Stimulated activated CD8-positive, alpha-beta memory T cell treated with anti-CD3 and anti-CD28 coated beads, Interleukin-15, amount 100 ng/mL, for 24 hours (primary cell): ENCODE results near the gene ADGRL2.

Experiments
- DNase-seq: peaks from one replicate; pipeline ENCODE4 v3.0.0-alpha.2; 2020; ENCODE audit warnings: low read depth

Gene ADGRL2

DNA sequence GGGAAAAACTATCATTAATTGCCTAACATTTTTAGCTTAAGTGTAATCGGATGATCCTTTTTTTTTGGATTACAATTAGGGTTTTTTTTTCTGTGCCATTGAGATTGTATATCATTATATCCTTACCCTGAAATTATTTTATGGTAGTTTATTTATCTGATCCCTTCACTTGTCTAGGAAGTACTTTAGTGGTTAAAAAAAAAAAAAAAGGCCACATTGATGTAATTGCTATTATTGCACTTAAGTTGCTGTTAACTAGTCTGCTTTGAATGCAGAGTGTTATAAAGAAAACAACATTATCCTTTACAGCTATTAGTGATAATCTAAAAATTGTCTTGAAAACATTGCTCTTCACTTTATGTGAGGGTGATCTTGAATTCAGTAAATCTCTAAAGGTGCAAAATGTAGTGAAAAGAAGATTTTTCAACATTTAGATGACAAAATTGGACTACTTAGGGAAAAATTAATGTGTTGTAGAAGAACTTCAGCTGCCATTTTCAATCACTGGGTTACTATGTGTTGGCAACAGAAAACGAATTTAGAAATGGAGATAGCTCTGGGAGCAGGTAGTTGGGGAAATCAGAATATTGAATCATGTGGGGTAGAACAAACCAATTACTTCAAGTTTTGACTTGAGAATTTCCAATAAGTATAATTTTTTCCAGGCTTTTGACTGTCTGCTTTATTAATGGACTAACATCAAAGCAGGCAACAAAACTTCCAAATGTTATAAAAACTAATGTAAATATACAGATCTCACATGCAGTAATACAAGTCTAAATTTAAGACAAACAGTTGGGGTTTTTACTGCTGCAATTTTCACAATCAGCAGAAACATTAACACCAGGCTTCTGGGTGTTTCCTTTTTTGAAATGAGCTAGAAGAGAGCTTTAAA is 5.0 kb downstream of the ADGRL2 start:
- DNase-seq = no peak

- DNase-seq = no peak
Measured at GRCh38 chr1:81806432-81806770, 5.7 kb downstream of the ADGRL2 start.

- DNase-seq = no peak
Measured at GRCh38 chr1:81808760-81809159, 8.0 kb downstream of the ADGRL2 start.

DNA sequence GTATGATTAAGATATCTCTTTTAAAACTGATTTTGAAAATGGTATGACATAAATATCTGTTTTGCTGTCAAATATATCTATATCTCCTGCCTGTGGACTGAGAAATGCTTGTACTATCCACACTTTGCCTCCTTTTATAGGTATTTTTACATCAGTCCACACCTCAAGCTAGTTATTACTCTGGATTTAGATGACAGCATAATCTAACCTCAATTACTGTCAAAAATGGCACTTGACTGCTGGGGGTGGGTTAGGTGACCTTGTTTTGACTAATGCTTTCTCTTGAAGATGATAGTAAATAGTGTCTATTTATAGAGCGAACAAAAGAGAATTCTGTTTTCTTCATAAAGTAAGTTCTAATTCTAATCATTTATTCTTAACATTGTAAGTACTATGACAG is 9.1 kb downstream of the ADGRL2 start:
- DNase-seq = no peak

DNA sequence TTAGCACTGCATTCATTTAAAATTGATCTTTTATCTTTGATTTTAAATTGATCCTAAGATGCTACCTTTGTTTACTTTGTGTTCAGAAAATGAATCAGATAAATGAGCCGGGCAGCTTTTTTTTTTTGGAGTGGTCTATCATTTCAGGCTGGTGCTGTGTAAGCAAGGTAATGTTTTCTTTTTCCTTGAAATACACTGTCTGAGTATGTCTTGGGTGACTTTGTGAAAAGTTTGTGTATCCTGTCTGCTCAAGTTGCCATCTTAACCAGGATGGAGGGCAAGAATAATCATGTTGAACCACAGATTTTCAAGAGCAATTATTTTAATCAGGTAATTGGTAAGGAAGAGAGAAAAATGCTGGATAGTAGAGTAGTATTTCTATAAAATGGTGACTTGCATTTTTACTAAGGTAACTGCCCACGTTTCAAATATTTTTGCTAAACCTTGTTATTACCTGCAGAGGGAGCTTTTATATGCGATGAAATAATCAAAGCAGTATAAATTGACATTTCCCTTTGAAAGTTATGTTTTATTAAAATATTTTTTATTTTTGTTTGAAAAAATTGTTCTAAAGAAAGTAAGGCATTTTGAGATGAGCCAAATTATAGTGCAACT is 11.1 kb downstream of the ADGRL2 start:
- DNase-seq = no peak

DNA sequence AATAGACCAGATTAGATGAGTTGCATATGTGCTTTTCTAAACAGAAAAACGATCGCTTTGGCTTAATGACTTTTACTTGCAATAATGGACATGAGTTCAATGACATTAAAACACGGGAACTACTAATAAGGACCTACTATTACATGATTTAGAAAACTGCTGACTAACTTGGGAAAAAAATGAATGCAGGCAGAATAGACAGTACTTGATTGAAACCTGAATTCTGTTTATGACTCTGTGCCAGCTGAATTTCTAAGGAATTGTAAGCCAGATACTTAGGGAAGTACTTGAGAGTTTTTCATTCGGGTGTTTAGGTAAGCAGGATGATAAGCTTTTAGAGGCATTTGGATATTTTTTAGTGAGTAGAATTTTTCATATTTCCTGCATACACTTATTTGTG is 12.0 kb downstream of the ADGRL2 start:
- DNase-seq = no peak

GRCh38 chr1:81813691-81814090 is 13.0 kb downstream of the ADGRL2 start:
- no peak for DNase-seq

DNA sequence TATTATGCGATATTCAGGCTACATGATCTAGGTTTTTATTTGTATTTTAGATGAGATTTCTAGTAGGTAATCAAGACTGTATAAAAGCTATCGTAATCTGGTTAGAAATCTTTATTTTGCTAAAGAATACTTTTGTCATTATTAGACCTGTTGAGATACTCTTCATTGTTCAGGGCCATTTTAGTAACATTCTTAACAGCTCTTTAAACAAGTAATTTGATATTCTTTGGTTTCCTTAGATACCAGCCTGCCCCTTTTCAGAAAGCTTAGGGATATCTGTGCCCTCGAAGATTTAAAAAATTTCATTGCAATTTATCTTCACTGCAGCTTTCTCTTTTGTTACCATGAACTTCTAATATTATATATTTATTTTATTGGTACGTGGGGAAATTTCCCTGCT is 18.9 kb downstream of the ADGRL2 start:
- DNase-seq = no peak

DNA sequence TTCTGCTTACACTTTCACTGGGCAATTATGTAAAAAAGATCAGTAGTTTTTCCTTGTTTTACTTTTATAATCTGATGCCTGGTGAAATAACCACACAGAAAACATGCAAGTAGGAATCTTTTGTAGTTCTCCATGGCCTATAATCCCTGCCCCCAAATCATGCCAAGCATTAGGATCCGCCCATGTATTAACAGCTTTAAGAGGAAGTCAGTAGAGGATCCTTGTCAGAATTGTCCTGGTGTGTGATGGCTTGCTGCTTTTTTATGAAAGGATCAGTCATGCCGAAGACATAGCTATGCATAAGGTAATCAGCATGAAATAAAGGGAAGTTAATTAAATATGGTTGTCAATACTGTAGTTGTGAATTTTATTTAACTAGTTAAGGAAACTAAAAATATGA is 20.0 kb downstream of the ADGRL2 start:
- no peak for DNase-seq

DNA sequence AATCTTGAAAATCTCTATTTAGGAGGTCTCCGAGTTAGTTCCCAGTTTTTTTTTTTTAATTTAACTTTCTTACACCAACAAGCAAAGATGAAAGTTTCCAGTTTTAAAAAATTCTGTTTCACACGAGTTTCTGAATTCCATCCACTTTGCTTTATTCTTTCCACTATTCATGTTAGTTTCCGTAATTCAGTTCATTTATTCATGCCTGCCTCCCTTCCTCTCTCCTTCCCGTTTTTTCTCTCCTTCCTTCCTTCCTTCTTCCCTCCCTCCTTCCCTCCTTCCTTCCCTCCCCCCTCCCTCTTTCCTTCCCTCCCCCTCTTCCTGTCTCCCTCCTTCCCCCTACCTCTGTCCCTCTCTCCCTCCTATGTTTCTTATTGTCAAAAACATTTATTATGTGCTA is 22.3 kb downstream of the ADGRL2 start:
- DNase-seq = no peak

DNA sequence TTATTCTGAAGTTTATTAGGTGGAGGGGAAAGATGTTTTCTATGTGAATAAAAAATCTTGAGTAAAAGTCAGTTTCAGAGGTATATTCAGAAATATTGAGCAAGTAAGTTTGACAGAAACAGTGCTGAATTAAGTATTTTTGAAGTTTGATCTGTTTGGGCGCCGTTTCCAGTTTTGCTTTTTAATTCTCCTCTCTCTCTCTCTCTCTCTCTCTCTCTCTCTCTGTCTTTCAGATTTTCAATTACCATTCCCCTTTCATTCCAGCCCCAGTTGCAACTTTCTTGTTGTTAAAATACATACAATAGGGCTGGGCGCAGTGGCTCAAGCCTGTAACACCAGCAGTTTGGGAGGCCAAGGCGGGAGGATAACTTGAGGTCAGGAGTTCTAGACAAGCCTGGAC is 24.0 kb downstream of the ADGRL2 start:
- no peak for DNase-seq

DNA sequence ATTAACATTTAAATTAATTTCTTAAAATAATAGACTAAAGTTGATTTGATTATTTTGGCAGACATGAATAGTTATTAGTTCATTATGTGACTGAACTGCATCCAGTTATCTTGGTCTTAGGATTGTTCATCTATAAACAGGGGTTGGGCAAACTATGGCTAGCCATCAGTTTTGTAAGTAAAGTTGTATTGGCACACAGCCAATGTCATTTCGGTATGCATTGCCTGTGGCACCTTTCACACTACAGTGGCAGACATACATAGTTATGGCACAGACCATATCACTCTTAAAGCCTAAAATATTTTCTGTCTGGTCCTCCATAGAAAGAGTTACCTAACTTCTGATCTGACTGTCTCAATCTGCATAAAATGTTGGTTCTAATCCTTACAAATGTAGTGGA is 27.2 kb downstream of the ADGRL2 start:
- no peak for DNase-seq

DNA sequence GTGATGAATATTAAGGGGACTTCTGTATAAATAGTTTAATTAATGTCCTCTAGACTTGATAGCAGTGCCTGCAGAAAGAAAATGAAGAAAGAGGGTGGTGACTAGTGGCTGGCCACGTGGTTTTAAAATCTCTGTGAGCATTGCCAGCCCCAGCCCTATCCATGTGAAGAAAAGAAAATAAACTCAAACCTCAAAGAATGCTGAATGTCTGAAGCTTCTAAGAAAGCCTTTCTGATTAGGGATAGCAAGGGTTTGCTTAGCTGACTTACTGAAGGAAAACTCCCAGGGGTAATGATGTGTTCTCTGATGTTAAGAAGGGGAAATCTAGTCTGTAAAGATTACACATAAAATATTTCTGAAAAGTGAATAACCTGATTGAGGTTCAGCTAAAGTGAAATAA is 31.8 kb downstream of the ADGRL2 start:
- DNase-seq = no peak

DNA sequence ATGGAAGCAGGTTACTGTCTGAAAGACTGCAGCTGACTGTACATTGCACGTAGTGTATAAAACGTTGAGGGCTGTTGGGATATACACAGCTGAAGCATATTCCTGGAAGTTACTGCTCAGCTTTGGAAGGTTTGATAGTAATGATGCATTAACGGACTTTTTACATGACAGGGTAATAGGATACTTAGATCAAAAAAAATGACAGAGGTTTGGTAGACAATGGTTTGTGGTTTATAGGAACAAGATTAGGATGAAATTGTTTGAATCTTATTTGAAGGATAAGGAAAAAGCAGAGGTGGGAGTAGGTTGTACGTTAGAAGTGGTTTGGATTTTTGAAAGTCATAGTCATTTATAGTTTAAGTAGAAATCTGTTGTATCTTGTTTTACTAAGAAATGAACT is 33.0 kb downstream of the ADGRL2 start:
- DNase-seq = no peak

DNA sequence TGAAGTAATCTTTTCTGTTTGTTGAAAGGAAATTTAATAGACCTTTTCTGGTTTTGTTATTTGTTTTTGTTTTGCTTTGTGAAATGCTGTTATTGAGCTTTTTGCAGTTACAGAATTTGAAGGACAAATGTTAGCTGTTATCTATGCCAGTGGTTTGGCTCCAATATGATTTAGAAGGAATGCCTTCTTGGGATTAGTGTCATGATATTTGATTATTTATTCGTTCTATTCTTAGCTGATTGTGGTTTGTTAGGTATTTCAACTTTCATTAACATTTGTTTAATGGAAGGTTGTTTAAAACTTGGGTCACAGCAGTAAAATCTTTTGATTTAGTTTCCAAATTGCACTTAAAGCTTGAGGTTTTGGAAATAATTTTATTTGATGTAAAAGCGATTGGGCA is 33.5 kb downstream of the ADGRL2 start:
- no peak for DNase-seq

GRCh38 chr1:81834921-81835698 is 34.4 kb downstream of the ADGRL2 start:
- DNase-seq = no peak

GRCh38 chr1:81836007-81836626 is 35.4 kb downstream of the ADGRL2 start:
- DNase-seq = no peak

DNA sequence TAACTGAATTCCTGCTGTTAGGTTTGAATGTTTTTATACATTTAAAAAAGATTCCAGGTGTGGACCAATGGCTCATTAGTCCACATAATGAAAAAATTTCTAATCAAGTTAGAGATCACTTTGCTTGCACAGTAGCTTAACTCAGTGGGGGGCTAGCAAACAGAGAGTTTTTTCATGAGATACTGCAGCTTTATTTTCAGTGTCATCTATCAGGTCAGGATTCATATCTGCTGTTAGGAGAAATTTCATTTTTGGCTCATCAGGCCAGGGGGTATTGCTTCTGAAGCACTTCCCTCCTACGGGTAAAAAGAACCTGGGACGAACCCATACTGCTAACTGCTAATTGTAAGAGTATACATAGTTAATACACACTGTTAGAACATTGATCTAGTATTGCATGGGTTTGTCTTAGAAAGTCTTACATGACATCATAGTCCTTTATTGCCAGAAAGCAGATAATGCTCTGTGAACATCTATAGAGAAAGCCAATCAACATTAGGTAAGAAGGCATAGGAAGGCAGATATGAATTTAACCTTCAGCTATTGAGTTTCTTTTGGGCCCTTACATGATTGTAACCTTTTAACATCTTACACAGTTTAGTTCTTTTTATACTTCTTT is 38.0 kb downstream of the ADGRL2 start:
- DNase-seq = no peak

DNA sequence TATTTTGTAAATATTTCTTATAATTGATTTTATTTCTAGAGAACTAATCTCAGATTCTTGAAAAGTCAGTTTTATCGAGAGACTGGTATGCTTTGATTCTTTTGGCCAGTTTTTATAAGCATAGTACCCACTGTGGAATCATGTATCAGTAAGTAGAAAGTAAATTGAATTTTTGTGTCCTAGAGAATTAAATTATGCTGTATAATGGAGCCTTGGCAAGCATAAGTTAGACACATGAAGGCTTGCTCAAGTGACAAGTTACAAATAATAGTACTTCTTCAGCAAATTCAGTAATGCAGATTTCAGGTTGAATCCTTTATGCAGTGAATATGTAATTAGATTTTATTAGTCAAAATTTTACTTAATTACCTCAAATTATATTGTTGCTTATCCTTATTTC is 40.1 kb downstream of the ADGRL2 start:
- no peak for DNase-seq

- no peak for DNase-seq
Measured at GRCh38 chr1:81841795-81842194, 41.1 kb downstream of the ADGRL2 start.

DNA sequence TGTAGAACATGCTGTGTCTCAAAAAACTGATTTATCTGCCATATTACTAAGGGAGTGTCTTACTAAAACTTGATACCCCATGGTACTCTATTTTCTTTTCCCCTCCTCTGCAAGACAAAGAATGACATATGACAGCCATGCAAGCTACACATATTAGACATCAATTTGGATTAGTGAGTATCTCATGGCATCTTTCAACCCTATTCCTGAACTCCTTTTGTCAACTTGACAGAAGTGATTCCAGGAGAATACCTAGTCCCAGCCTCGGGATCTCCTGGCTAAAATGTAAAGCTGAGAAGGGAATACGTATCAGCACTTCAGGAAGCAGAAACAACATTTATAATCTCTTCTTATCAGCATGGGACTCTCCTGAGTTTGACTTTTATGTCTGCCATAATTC is 43.7 kb downstream of the ADGRL2 start:
- no peak for DNase-seq

DNA sequence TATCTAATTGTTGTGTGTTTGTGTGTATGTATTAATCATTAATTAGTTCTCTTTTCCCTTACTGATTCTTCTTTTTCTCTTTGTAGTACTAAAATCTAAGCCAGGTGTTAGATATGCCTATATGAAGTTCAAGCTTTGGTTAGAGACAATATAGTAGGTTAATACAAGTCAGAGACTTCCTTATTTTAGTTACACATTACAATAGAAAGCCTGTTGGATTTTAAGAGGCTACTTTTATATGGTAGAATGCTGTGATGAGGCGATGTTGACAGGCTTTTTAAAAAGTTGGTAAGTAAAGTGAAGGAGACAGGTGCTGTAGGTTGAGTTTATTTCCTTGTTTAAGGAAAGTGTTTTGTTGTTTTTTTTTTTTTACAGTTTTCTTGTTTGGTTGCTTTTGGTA is 45.9 kb downstream of the ADGRL2 start:
- DNase-seq = no peak
